Medulla oblongata (tissue), 1 donor: ENCODE measurements around the gene IL17RA.

ENCODE experiments used
- DNase-seq: peaks from one replicate; pipeline ENCODE4 v3.0.0-alpha.2; 2015; ENCODE audit errors: extremely low spot score

Gene IL17RA

DNA sequence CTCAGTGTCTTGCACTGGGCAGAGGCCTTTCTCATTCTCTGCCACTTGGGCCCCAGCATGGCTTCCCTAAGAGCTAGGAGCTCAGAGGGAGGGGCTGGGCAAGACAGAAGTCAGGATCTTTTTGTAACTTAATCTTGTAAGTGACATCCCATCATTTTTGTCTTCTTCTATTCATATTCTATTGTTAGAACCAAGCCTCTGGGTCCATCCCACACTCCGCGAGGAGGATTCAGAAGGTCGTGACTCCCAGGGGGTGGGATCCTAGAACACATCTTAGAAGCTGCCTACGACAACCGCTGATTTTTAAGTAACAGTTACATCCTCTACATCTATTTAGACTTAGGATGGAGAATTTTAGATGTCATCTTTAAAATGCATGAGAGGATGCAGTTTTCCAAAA lies 1.5 kb upstream of the IL17RA start:
- DNase-seq, result no peak

DNA sequence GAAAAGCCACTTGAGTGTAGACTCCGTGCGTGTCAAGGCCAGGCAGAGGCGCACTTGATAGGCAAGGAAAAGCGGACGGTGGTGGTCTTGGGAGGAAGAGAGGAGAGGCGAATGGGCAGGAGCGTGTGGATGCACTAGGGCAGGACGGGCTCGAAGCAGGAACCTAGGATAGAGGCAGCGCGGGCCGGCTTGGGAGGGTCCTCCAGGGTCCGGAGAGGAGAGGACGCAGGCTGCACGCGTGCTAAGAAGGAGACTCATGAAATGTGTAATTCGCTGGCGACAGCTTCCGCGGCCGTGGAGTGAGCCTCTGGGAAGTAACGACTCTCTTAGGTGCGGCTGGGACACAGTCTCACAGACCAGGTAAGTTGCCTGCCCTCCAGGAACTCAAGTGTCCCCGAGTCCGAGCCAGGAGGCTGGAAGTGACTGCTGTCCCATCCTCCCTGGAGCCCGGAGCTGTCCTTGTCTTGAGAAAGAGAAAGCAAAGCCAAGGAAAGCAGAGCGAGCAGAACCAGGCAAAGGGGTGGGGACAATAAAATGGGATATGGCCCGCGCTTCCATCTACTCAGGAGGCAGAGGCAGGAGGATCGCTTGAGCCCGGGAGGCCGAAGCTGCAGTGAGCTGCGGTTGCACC lies 874 bp upstream of the IL17RA start:
- no peak for DNase-seq

DNA sequence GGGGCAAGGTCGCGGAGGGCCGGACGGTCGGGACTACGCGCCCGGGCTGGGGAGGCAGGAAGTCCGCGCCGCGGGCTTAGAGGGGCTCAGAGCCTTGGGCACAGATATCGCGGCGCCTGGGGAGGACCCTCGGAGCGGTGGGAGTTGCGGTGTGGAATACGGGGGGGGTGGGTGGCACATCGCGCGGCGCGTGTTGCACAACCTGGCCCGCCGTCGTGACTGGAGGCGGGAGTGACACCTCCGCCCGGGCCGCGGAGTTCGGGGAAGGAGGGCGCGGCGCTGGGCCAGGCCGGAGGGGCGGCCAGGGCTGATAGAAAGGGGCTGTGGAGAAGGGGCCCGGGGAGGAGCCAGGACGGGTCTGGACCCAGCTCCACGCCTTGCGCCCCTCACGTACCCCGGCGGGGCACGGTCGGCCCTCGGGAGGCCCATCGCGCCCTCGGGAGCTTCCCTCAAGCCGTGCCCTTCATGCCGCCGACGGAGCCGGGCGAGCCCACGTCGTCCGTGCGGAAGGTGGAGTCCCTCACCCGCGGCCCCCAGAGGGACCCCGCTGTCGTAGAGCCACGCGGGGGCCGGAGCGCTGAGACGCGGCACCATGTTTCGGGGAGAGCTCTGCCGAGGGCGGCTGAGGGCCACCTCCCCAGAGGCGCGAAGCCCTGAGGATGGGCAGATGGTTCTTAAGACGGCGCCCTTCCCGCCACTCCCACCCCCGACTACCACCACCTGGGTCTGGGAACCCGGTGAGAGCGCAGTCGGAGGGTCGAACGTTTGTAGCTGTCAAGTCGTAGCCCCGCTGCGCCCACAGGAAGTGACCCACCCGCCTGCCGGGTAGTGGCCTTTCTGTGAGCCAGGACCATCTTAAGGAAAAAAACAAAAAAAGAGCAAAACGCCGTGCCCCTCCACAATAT lies 729 bp downstream of the IL17RA start:
- DNase-seq, result no peak

DNA sequence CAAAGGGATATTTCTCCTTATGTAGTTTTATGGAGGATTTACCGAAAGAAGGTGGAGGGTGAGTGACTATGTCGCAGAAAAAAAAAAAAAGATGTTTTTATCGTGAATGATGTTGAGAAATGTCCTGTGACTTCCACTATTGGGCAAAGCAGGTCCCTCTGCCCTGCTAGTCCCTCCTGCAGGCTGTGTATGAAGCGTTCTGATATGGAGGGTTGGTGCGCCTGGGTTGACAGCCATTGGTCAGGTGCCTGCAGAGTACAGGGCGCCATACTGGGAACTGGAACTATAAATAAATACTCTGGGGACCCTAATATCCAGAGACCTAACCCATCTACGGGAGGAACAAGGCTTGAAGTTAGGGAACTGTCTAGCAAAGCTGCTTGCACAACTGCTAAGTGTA lies 1.5 kb downstream of the IL17RA start:
- DNase-seq, result no peak

DNA sequence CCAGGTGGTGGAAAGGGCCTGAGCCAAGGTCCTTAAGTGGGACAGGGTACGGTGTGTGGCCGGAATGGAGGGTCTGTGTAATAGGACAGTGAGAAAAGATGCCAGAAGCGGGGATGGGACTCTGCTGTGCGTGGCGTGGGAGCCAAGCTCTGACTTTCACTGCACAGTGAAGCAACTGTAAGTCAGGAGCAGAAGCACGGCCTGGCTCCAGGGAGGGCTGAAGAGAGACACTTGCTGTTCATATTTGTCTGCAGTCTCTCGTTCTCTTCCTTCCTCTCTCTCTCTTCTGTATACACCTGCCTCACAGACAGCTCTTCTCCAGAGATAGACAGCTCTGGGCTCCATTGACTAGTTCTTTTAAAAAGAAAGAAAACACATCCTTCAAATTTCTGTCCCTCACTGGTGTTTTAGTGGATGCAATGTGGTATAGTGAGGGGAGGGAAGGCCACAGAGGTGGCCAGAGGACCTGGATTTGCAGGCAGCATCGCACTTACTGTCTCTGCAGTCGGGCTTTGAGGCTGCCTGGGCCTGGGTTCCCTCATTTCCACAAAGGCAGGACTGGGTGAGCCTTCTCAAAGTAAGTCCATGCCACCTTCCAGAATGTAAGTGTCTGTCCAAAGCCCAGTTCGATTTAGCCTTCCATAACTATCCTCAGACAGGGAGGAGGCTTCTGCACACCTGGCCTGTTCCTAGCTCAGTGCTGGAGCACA lies 2.1 kb downstream of the IL17RA start:
- no peak for DNase-seq

DNA sequence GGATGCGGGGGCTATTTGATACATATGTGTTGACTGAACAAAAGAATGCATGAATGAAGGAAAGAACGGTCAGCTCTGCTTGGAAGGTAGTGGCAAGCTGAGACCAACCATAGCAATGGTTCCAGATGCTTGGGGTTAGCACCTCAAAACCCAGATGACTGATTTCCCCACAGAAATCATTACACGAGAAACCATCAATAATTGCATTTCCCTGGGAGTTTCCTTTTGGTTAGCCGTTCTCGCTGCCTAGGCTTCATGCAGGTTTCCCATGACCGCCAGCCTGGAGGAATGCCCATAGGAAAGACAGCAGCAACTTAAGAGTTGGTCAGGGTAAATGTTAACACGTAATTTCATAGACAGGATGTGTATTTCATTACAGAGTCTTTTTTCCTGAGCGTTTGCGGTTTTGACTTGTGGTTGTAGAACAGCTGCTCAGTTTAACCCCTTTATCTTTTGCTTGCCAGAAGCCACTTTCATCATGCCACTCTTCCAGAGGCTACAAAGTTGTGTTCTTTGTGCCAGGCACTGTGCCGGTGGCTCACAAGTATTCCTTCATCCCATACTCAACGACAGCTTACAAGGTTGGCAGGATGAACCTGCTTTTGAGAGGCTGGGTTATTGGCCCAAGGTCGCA lies 2.8 kb downstream of the IL17RA start:
- DNase-seq, result no peak

DNA sequence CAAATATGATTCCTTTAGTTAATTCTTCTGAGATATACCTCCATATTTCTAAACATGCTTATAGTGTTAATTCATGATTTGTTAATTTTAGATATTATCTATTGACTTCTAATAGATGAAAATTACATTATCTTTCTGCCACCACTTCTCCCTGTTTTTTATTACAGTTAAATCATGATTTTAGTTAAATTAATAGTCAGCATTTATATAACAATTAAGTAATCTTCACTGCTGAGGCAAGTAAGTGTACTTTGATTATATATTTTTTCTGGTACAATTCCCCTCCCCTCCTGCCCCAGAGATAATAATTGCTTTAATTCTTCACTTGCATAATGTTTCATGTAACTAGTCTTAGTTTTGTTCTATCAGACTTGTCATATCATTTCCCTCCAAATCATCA lies 5.8 kb downstream of the IL17RA start:
- DNase-seq, result no peak

DNA sequence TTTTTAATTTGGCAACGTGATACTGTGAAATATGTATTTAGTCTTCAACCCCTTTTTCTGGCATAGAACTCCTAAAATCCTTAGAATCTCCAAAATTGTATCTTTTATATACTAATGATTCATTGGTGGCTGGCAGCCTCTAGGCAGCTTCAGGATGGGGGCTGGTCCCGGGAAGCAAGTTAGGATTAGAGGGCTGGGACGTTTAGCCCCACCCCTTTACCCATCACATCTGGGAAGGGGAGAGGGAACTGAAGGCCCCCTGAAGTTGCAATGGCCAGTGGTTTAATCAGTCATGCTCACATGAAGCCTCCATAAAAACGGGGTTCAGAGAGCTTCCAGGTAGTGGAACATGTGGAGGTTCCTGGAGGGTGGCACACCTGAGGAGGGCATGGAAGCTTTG lies 7.1 kb downstream of the IL17RA start:
- no peak for DNase-seq

DNA sequence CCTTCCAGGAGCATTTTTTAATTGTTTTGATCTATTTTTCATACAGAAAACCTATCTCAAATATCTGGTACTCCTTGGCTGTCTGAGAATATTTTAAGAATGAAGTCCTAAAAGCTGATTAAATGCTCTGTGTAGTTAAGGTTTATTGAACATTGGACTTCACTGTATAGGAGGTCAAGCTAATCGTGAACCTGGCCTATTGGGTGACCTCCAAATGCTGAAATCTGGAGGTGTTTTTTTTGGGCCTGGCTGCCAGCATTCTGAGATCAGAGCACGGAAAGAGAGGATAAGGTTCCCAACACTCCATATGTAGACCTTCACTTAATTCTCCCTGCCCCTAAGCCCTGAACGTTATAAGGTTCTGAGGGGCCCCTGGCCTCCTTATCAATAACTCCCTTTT lies 8.3 kb downstream of the IL17RA start:
- DNase-seq, result no peak

DNA sequence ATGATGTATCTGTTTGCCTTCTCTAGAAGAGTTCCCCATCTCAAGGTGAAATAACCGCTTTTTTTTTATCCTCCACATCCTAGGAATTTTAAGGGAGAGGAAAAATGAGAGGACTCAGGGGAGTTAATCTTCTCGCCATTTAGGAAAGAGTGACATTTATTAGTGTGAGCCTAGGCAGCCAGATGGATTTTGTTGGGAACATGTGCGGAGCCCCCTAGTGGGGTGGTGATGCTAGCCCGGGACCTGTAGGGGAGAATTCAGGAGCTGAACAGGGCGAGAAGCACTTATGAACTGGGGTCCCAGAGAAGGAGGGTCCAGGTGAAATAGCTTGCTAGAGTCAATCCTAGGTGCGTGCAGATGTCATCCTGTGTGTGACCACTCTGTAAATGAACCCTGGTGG lies 10.7 kb downstream of the IL17RA start:
- no peak for DNase-seq

DNA sequence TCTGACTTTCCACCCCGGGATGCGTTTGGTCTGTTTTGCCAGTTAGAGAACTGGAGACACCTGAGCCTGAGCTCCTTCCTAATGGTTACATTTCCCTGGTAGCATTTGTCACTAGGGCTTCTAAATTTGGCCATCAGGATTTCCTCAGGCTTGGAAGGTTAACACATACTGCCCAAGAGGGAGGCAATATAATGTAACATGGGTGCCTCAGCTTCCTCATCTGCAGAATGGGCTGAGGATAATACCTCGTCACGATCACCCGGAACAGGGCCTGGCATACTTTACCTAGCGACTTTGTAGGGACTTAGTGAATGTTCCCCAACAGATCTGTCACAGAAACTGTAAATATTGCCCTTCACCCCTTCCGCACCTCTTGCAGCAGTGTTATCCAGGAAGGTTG lies 11.3 kb downstream of the IL17RA start:
- DNase-seq, result no peak

DNA sequence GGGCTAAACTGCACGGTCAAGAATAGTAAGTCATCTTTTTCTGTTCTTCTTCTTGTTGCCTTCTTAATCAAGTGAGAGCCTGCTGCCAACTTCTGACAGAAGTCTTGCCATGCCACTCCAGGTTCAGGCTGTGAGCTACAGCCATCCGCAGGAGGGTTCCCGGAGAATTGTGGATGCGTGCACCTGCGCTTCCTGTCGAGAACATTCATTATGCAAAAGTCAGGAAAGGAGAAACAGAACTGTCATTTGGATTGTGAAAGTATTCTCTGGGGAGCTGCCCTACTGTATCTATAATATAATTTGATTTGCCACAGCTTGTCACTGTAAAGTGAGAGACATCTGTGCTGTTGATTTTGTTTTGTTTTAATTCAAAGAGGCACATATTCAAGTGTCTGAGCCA lies 12.3 kb downstream of the IL17RA start:
- no peak for DNase-seq

DNA sequence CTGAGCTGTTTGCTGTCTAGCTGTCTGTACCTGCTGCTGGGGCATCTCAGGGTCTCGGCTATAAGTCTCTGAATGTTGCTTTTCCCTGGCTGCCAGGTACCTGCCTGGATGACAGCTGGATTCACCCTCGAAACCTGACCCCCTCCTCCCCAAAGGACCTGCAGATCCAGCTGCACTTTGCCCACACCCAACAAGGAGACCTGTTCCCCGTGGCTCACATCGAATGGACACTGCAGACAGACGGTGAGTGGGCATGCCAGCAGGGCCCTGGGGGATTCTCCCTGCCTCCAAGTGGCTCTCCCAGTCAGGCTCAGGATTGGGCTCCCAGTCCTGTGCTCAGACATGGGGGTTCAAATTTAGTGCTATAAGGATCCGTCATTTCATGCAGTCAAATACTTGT lies 12.9 kb downstream of the IL17RA start:
- DNase-seq, result no peak

DNA sequence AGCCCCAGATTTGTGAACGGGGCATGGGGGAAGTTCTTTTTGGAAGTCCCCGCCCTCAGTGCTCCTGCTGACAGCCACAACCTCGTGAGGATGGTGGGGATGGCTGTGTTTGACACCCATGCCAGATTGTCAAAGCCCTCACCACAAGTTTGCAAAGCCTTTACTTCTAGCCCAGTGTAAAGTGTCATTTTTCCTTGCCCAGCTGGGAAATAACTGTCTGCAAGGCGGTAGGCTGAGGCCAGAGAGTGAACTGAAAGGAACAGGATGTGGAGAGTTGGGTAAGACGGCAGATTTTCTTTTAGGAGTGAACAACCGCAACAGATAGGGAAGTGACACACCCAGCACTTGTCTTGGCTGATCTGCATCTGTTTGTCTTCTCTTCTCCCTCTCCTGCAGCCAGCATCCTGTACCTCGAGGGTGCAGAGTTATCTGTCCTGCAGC lies 13.6 kb downstream of the IL17RA start:
- peak; percentile 78 for DNase-seq

DNA sequence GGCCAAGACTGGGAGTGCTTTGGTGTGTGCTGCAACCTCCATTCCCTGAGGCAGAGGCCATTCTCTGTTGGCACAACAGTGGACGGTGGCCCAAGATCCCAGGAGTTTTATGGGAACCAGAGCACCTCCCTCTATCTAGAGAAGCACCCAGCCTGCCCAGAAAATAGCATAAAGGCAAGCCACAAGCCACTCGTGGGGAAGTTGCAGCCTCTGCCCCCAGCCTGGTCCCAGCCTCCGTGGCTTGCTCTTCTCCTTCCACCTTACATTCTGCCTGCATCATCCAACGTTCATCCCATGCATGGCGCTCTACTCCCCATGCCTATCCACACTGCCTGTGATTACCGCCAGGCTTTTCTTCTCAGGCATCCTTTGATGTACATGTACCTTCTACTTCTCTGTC lies 15.8 kb downstream of the IL17RA start:
- no peak for DNase-seq

DNA sequence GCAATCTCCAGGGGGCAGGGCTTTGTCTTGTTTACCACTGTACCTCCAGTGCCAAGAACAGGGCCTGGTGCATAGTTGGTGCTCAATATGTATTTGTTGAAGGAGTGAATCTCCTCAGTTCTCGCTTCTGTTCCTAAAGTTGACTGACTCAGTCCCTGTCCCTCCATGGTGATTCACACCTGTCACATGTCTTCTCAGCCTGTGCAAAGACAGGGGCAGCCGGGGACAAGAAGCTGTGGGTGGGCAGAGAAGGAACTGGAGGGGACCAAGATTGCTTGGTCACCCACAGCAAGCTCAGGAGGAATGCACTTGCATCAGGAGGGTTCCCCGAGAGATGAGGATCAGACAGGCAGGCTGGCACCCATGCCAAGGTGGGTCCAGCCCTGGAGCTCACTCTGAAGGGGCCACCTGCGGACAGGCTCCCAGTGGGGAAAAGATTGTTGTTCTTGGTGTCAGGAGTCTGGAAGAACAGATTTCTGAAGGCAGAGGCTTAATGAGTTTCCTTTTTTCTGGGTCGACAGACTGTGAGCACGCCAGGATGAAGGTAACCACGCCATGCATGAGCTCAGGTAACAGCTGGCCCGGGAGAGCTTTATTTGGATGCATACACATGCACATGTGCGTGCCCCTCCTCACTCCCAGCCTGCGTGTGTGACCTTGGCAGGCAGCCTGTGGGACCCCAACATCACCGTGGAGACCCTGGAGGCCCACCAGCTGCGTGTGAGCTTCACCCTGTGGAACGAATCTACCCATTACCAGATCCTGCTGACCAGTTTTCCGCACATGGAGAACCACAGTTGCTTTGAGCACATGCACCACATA lies 16.9 kb downstream of the IL17RA start:
- no peak for DNase-seq

DNA sequence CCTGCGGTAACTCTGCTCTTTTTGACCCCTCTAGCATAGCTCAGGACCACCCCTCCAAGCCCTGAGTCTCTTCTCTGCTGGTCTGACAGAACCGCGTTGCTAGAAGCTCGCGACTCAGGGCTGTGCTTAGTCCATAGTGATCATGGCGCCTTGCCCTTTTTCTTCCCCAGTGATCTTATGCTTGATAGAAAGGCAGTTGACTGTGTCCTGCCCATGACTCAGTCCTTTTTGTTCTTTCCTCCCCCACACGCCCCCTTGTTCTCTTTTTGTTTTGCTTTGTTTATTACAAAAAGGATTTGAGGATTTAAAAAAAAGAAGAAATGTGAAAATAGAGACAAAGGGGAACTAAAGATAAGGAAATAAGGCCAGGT lies 17.5 kb downstream of the IL17RA start:
- DNase-seq, result no peak

DNA sequence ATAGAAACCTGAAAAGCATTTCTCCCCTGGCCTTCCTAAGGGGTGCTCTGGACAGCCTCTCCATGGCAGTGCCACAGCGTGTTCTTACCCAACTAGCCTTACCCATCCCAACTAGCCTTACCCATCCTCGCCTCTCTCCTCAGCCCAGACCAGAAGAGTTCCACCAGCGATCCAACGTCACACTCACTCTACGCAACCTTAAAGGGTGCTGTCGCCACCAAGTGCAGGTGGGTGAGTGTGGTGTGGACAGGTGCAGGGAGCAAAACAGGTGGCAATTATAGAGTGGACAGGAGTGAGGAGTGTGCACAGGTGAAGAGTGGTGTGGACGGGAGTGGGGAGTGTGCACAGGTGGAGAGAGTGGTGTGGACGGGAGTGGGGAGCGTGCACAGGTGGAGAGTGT lies 18.6 kb downstream of the IL17RA start:
- DNase-seq, result no peak

DNA sequence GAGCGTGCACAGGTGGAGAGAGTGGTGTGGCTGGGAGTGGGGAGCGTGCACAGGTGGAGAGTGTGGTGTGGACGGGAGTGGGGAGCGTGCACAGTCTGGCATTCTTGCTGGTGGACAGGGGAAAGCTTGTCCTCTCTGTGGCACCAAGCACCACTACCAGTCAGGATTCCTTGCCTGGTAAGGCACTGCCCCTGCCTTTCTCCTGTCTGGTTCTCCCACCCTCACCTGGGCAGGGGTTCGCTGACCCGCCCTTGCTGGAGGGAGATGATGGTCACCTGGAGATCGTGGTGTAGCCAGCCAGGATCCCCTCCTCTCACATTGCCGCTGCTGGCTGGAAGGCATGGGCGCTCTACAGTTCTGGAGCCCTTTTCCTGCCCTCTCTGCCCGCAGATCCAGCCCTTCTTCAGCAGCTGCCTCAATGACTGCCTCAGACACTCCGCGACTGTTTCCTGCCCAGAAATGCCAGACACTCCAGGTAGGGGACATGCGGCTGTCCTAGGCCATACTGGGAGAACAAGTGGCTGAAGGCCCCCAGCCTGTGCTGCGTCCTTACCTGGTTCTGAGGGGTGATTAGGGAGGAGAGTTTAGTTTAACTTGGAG lies 19.6 kb downstream of the IL17RA start:
- DNase-seq, result no peak

DNA sequence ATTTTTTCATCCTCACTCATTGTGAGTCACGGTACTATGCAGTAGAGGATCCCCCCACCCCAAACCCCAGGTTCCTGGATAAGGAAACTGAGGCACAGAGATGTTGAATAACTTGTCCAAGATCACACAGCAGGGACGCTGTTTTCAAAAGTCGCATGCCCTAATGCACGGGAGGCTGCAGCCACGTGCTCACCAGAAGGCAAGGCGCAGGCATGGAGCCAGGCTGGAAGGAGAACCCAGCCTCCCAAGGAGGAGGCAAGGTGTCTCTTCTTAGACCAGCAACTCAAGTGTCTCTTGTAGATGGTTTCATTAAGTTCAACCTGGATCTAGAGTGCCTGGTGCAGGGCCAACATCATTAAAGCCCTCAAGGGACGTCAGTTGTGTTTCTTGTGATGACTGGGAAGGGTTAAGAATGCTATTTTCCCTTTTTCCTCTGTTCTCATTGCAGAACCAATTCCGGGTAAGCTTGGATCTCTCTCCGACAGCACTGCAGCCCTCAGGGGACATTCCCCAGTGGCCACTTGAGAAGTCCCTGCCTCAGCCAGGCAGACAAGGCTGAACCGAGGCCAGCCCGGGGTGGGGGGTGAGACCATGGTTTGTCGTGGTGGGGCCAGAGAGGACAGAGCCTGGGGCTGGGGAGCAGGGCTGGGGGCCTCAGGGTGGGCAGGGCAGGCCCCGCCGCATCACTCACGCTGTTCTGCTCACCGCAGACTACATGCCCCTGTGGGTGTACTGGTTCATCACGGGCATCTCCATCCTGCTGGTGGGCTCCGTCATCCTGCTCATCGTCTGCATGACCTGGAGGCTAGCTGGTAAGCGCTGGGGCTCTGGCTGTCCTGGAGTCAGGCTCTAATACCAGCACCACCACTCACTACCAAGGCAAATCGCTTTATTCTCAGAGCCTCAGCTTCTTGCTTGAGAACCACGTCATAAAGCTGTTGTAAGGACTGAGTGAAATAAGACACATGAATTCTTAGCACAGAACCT lies 20.6 kb downstream of the IL17RA start:
- no peak for DNase-seq
